Non-pigmented ciliary epithelial cell (primary cell): ENCODE measurements around the gene ITGA2B.
"Not testable (repeated sequence)": the region's sequence is repeated elsewhere in the genome, so short reads cannot be mapped to it uniquely, and the experiment has no call there.

Source experiments
- DNase-seq: peaks from one replicate; pipeline ENCODE4 v3.0.0-alpha.2; 2010; ENCODE audit warnings: low read depth

Gene ITGA2B

DNA sequence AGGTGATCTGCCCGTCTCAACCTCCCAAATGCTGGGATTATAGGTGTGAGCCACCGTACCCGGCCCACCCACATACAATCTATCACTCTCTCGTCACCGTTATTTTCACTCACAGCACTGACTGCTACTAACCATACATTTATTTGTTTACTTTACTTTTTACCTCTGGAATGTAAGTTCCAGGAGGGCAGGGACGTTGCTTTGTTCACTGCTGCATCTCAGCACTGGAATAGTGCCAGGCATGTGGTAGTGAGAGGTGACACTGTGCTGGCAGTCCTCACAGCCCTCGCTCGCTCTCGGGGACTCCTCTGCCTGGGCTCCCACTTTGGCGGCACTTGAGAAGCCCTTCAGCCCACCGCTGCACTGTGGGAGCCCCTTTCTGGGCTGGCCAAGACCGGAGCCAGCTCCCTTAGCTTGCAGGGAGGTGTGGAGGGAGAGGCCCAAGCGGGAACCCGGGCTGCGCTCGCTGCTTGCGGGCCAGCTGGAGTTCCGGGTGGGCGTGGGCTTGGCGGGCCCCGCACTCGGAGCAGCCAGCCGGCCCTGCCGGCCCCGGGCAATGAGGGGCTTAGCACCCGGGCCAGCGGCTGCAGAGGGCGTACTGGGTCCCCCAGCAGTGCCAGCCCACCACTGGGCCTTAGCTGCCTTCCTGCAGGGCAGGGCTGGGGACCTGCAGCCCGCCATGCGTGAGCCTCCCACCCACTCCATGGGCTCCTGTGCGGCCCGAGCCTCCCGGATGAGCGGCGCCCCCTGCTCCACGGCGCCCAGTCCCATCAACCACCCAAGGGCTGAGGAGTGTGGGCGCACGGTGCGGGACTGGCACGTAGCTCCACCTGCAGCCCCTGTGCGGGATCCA, 20.8 kb downstream of the ITGA2B start:
- not testable (repeated sequence) for DNase-seq

DNA sequence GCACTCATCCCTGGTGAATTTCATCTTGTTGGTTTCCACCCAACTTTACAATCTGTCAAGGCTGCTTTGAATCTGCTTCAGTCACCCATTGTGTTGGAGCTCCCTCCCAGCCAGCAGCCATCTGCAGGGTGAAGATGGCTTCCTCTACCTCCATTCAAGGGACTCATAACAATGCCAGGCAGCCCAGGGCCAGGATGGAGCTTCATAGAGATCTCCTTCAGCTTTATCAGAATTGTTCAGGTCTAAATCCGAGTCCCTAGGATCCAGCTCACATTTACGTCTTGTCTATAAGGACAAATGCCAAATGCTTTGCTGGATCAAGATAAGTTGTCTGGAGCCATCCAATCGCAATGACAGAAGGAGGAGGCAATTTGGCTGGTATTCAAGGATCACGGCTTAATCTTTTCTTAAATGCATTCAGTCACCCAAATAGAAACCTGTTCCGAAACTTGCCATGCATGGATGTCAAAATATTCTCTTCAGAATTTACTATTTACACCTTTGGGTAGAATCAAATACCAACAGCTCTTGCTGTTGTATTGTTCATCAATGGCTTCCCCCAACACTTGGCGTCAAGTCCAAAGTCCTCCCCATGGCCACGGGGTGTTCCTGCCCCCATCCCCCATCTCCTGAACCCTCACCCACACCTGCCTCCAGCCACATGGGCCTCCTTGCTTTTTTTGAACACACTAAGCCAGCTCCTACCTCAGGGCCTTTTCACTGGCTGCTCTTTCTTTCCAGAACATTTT, 22.0 kb downstream of the ITGA2B start:
- DNase-seq: no peak

DNA sequence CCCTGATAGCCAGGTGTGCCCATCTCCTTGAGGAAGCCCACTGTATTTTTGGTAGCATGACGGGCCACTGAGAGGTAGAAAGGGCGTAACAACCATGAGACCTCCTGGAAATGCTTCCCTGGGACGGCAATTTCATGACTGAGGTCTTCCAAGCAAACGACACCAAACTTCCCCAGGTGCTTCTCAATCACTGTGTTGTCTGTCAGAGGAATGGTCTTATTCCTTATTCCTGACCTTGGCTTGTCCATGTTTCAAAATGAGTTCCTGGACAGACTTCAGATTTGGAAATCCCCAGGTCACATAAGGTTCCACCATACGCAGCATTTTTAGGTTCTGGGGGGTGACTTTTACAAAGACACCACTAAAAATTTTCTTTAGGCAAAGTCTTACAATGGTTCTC, 24.4 kb downstream of the ITGA2B start:
- not testable (repeated sequence) for DNase-seq

DNA sequence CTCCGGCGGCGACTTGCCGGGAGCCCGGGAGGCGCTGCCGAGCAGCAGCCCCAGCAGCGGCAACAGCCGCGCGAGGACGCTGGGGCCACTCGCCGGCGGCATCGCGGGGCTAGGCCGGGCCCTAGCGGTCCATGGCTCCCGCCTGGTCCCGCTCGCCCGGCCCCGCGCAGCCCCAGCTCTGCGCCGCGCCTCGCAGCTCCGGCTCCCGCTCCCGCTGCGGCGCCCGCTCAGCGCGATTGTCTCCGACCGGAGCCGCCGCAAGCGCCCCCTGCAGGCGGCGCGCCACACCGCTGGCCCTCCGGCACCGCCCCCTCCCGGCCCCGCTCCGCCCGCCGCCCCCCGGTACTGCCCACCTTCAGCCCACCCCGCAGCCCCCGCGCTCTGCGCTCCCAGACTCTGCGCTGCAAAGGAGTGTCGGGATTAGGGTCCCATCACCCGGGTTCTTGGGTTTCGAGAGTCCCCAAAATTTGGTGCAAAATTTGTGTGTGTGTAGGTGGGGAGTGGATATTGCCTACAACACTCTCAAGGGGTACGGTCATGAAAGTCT, 25.8 kb downstream of the ITGA2B start, which contains the start of gene FAM171A2:
FAM171A2 (minus strand) TSS at position 241 of the 547 bp plus-strand sequence; CDS start at position 102, 139 bp downstream.
- no peak for DNase-seq

- DNase-seq: no peak
Measured at GRCh38 chr17:44362949-44363612, 26.4 kb downstream of the ITGA2B start.

GRCh38 chr17:44362459-44362948, 26.9 kb downstream of the ITGA2B start:
- no peak for DNase-seq

DNA sequence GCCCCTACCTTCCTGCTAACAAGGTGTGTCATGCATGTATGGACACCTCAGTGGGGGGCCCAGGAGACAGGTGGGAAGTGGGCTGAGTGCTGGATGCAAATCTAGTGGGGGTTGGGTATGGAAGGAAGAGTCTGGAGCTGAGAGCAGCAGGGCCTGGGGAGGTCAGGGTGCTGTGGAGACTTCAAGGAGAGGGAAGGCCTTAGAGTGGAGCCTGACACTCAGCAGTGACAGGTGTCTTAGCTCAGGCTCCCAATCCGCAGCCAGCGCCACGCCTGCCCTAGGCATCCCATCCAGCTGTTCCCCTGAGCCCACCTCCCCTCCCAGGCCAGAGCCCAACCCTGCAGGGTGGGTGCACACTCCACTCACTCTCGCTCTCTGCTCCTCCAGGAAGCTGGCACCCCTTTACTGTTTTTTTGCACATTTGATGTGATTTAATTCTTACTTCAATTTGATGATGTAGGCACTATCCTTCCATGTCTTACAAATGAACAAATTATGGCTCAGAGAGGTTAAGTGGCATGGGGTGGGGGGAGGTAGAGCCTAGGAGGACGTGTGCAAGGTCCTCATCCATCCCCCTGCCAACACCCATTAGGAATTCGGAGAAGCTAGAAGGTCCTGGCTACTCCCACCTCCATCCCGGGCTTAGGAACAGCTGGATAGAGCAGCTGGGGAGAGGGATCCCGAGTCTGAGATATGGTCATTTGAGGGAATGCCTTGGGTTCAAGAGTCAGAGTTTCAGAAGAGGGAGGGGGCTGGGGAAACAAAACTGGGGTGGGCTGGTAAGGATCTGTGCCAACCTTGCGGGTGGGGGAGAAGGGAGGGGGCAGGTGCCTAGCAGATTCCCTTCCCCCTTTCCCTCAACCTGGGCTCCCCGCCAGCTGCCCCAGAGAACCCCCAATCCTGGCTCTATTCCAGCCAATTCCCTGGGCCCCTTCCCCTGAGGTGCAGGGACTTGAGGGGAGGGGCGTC, 27.9 kb downstream of the ITGA2B start:
- no peak for DNase-seq

- DNase-seq: no peak
Measured at GRCh38 chr17:44360826-44361225, 28.6 kb downstream of the ITGA2B start.

GRCh38 chr17:44360144-44360533, 29.3 kb downstream of the ITGA2B start:
- DNase-seq: no peak

GRCh38 chr17:44359458-44360143, 29.8 kb downstream of the ITGA2B start:
- no peak for DNase-seq

DNA sequence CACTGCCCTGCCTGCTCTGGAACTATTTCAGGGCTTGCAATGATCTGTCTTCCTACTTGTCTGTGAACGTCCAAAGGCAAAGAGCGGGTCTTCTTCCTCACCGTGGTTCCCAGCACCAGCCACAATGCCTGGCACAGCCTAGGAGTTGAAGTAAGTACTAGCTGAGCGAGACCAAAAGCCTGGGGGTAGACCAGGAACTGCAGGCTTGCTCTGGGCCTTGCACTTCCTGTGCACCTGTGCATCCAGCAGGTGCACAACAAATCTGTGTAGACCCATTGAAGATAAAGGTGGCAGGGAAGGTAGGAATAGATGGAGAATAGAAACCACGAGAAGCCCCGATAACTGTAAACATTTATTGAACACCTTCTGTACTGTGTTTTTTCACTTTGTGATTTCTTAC, 30.4 kb downstream of the ITGA2B start:
- no peak for DNase-seq

DNA sequence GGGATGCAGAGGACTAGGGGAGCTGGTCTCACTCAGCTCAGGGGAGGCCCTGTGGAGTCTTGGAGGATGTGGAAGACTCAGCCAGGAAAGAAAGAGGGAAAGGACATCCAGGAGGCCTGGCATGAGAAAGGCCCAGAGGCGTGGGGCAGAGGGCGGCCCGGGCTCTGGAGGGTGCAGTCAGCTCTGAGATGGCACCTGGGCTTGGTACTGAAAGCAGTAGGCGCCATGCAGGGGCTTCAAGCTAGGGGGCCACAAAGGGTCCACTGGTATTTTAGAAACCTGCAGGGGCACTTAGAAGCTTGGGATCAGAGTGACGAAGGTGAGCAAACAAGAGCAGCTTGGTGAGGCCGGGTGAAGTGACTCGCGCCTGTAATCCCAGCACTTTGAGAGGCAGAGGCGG, 31.4 kb downstream of the ITGA2B start:
- DNase-seq: no peak

GRCh38 chr17:44356241-44356640, 33.2 kb downstream of the ITGA2B start:
- DNase-seq: no peak

DNA sequence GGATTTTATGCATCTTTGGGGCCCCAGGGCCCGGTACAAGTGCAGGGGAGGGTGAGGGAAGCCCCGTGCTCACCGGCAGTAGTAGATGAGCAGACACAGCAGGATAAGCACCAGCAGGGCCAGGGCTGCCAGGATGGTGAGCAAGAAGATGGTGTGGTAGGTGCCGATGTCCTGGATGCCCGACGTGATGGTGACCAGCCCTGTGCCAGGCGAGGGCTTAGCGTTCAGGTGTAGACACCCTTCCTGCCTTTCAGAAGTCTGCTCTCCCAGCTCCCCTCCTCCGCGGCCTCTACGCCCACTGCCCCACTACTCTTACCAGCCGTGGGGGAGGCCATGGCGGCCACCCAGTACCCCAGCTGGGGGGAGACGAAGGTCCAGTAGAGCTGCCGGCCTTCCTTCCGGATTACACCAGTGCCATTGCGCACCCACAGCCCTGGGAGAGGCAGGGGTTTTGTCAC, 33.8 kb downstream of the ITGA2B start:
- no peak for DNase-seq

DNA sequence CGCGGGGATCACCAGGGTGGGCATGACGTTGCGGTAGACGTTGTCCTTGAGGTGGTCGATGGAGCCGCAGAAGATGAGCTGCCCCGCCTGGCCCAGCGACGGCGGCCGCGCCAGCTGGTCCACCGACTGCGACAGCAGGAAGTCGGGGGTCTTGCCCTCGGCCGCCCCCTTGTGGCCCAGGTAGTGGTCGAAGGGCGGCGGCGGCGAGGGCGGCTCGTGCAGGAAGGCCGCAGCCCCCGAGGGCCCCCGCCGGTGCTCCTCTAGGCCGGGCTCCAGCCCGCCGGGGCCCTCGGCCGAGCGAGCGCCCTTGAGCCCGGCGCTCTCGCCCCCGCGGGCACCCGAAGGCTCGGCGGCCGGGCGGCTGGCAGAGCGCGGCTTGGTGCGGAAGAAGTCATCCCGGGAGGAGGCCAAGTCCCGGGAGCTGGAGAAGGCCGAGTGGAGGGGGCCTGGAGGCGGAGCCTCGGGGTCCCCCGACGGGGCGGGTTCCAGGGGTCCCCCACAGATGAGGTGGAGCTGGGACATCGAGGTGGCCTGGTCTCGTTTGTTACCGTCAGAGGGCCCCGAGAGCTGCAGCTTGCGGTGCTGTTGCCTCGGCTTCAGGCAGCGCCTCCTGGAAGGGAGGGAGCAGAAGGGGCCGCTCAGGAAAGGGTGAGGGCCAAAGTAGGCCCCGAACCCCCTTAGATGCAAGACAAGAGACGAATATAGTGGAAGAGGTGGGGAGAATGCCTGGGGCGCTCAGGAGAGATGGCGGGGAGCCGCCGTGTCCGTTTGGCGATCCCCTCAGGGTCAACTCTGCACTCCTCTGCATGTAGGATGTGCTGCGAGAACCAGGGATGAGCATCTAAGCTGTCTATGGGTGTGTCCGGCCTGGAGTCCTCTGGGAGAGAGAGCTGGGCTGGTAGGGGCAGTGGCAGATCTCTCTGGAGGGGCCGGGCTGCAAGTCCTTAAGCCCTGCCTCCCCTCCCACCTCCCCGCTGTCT, 34.6 kb downstream of the ITGA2B start:
- no peak for DNase-seq

DNA sequence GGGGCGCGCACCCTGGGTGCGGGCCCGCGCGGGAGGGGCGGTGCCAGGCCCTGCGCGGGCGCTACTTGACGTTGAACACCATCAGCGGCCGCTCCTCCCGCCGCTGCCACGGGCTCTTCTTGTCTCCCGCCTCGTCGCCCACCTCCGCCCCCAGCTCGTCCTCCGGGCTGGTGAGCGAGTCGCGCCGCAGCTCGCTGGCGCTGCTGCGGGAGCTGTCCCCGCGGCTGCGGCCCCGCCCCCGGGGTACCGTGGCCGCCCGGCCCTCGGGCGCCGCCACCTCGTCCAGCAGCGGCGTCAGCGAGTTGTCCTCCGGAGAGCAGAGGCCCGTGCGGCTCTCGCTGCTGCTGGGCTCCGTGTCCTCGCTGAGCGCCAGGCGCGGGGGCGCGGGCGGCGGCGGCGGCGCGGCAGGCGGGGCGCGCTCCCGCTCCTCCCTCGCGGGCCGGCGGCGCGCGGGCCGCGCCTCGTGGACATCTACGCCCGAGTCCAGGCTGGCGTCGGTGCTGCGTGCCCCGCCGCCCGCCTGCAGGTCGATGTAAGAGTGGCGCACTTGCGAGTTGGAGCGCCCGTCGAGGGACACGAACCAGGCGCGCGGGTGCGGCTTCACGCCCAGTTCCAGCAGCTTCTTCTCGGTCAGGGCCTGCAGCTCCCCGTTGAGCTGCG, 35.6 kb downstream of the ITGA2B start:
- DNase-seq: no peak

DNA sequence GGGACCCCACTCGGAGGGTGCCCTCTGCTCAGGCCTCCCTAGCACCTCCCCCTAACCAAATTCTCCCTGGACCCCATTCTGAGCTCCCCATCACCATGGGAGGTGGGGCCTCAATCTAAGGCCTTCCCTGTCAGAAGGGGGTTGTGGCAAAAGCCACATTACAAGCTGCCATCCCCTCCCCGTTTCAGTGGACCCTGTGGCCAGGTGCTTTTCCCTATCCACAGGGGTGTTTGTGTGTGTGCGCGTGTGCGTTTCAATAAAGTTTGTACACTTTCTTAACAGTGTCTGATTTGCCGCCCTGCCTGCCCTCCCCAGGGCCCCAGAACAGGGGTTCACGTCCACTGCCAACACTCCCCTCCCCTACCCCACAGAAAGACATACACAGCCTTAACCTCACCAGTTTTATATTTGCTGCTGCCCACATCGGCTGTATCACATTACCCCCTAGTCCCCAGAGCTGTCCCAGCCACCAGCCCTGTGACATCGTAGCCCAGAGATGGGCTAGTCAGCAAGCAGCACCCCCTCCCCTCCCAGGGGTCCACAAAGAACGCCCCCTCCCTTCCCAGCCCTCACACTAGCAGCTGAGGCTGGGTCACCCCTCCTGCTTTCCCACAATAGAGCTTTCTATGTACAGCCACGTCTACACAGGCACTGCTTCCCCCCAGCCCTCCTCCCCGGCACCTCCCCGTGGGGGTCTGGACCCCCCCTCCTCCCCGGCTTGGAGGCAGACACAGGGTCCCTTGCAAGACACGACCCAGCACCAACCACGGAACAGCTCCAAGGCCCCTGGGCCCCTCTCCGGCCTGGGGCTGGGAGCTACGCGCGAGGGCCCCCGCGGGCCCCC, 36.4 kb downstream of the ITGA2B start:
- DNase-seq: no peak
